ENCODE data around the gene CEP43.

The CEP43 gene

DNA sequence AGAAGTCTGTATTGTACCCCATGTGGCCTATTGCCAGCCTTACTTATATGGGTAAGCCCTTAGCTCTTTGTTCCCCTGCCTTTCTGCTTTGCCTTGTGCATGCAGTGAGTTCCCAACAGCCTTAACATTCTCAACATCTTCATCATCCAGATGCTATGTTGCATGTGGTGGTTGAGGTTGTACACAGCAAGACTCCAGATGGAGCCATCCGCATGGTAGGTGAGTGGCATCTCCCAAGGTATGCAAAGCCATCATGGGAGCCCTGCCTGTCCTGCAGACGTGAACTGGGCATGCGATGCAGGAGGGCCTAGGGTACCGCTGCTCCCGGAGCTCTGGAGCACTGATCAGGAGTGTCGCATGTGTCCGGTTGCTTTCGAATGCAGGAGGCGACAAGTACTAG lies 16.1 kb downstream of the CEP43 start:
- no peak for DNase-seq

DNA sequence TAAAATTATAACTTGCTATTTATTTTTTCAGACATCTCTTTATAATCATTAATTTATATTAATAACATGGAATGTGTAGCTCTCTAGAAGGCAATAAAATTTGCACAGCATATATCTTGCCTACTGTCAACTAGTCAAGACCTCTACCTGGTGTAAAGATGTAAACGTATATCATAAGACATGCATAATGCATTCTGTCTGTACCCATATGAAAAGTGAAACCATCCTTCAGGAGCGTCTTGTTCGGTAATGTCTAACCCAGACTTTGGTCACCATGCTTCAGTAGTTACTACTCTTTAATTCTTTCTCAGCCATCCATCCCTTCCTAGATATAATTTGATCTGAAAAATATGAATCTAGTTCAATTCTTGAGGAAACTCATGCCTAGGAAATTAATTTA lies 21.0 kb downstream of the CEP43 start:
- no peak for DNase-seq

DNA sequence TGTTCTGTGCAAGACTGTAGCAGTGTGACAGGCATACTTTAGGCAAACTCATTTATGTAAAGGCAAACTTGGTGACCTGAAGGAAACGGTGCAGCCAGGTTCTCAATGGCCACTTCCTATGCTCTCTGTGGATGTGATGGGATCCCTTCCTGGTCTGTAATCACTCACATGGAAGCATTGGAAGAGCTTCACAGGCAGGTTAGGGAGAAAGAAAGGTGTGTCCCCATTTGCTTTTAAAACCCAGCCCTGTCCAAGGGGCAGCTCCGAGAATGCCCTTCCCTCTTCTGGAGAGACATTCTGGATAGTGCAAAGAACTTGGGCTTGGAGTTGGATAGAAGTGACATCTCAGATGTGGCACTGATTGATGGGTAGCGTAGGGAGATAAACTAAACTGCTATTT lies 28.1 kb downstream of the CEP43 start:
- no peak for DNase-seq

DNA sequence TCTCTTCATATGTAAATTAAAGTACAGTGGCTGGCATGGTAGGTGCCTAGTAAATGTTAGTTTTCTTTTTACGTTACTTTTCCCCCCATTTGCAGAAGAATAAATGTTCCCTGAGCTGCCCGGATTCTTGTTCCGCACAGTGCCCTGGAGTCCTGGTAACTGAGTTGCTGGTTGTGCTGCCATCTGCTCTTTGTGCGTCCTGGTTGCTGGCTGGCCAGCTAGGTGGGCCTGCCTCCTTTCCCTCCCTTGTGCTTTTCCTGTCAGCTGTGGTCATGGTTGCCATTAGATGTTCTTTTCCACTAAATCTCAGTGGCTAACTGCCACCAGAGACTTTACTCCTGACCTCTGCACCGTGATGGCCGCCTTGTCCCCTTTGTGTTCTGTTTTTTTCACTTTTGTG lies 28.6 kb downstream of the CEP43 start:
- no peak for DNase-seq

DNA sequence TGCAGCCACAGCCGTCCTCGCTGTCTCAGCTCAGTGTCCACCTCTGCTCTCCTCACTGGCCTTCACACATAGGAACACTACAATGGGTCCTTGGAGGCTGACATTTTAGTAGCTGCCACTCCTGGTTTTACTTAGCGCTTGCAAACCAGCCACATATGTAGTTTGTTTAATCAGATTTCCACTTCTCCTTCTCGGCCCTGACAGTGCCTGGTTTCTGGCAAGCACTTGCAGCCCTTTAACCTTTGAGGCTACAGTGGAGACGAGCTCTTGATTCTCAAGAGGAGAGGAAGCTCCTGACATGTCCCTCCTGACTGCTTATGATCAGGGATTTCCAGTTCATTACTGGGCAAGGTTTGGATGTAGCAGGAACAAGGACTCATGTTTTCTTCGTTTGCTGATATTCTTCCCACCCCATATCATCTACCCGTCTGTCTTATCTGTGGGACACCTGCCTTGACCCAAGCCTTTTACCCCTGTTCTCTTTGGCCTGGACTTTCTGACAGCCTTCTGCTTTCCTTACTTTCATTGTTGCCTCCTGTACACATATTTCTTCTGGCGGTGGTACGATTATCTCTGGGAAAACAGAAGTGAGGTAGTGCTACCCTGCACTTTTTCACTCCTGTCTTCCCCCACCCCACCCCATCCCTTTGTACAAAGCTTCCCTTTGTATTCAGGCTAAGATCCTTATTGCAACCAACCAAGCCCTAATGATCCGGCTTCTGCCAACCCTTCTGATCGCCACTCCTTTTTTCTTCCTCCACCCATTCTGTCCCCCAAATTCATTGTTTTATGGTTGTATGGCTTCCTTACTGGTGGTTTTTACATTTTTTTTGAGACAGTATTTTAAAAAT lies 31.2 kb downstream of the CEP43 start:
- DNase-seq, result no peak

DNA sequence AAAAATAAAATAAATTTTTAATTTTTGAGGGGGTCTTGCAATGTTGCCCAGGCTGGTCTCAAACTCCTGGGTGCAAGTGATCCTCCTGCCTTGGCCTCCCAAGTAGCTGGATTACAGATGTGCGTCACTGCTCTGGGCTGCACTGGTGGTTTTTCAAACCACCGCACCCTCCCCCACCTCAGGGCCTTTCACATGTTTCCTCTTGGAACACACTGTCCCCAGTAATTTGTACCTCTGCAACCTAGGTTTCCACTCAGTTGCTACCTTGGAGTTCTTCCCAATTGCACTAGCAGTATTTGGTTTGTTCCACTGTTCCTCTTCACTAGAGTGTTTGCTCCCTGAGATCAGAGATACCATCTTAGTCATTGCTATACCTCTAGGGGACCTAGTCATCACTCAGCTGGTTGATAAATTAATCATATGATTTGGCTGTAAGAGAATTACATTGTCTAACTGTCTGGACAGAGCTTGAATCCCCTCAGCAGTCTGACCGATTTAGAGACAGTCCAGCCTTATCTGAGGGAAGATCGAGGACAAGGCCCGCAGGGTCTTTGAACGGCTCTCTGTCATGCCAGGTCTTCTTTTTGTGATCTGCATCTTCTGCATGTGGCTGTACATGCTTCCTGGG lies 32.0 kb downstream of the CEP43 start:
- DNase-seq, result no peak

DNA sequence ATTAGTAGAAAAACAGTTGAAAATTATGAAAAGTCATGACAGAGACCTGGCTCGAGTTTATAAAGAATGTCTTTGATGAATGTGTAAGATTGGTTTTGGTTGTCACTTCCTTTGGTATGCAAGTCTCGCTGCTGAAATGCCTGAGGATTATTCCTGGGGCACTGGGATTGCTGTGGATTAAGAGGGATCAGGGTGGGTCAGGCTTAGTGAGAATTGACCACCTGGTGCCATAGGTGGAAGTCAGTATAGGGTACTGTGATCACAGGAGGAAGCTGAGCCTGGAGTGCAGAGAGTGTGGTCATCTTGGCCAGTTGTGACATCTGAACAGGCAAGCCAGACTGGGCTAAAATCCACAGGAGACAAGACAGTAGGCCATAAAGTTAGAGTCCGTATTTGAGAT lies 34.9 kb downstream of the CEP43 start:
- no peak for DNase-seq

DNA sequence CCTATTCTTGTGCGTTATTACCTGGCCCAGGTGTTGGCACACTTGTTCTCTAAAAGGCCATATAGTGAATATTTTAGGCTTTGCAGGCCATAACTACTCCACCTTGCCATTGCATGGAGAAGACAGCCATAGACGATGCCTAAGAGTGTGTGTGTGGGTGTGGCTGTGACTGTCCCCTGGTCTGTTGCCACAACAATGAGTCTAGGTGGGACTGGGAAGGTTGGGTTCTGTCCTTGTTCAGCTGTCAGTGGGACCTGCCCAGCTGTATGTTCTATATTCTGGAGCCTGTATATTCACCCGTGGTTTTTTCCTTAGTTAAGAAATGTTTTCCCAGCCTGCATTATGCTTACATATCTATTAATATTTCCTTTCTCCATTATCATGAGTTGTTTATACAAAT lies 38.6 kb downstream of the CEP43 start:
- DNase-seq, result no peak

DNA sequence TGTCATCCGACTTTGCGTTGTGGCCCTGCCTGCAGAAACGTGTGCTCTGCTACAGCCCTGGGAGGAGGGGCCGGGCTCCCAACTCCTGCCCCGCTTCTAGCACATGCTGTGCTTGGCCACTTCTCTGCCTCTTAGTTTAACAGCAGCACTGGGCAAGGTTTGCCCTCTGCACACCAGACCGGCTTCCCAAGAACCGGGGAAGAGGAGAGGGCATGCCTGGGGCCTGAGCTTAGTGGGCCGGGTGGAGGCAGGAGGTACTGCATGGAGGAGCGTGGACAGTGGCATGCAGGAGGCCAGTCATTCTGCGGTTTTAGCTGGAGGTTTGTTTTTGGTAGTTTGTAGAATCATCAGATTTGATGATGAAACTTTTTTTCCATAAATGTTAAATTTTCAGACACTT lies 45.5 kb downstream of the CEP43 start:
- DNase-seq, result no peak

DNA sequence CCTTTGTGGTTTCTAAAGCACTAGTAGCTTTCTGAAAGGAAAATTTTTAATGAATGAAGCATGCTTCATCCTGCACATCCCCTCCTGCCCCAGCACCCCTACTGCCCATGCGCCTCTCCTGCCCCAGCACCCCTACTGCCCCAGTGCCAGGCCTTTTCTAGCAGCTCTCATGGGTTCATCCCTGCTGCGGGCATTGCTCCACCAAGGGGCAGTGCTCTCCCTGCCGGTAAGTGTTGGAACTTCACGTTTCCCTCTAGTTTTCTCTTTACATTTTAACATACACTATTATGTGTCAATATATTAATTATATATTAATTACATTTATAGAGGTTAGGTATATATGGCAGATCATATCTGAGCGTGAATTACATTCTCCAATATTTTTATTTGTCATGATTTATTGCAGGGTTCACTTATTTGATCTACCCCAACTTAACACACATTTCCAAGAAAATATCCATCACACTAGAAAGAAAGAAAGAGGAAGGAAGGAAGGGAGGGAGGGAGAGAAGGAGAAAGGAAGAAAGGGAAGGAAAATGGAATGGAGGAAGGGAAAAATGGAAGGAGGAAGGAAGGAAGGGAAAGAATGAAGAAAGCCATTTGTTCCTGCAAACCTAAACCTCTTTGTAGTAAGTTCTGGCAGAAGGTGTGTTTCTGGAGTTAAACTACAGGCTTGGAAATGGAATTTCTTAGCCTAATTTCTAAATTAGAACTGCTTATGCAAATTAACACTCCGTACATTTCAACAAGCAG lies 46.8 kb downstream of the CEP43 start:
- no peak for DNase-seq

DNA sequence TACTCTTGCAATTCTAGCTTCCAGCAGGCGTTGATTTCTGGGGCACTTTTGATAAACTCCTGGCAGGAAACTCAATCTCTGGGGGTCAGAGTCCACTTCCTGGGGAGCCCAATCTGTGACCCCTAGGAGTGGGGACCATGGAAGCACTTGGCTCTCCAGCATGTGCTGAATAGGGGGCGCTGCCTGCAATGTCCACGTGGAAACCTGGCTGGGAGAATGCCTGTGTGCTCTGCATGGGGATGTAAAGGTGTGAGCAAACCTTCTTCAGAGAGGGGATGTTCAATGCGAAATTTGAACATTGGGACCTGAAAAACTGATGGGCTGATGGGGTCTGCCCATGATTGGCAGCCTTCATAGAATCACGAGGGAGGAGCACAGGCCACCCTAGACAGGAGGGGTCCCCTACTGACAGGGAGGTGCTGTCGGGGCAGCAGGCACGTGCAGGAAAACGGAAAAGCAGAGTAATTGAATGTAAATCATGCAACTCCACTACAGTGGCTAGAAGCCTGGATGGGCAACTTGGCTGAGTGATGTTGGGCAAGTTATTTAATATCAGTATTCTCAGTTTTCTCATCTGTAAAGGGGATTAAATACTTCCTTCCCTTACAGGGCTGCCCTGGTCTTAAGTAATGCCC lies 47.8 kb downstream of the CEP43 start:
- DNase-seq, result no peak

DNA sequence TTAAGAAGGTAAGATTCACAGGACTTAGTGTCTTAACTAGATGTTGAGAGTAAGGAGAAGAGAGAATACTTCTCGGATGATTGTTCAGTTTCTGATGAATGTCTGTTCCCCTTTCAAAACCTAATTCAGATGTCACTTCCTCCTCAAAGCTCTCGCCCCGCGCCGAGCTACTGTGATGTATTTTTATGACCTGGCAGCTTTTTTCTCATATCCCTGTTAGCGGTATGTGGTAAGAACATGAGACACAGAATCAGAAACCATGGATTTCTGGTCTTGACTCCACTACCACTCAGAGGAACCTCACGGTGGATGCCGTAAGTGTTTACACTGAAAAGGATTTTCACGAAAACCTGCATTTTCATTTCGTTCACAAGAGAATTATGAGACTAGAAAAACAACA lies 48.4 kb downstream of the CEP43 start:
- DNase-seq, result no peak

Measured in NCI-H1436 (cell line).